ENCODE results near the gene FXYD5.

- TF ChIP-seq CTCF (conservative IDR thresholded peaks at IDR 0.05 in 1 of 2, IDR thresholded peaks at IDR 0.05 in 1 of 2; ENCODE audit: extremely low read depth in 1 of 2, insufficient read depth in 1 of 2, low read depth in 1 of 2, low read length in 2 of 2) (no peak), EZH2 (IDR thresholded peaks at IDR 0.05; ENCODE audit: borderline replicate concordance, low read length) (no peak)
Measured at GRCh38 chr19:35219008-35219407, 64.5 kb downstream of the FXYD5 start.

All from mammary epithelial cell (primary cell).